NOMO-1 (cell line): ENCODE measurements around the gene EHBP1L1.
A peak's percentile ranks its signal among the peaks of the same experiment; 100 is the strongest.

Experiments
- DNase-seq, 2 experiments: peaks; one replicate each; lab custom pipeline; 2025; ENCODE audit not compliant: unreplicated experiment in 2 of 2; lab: John Stamatoyannopoulos, UW

EHBP1L1 gene

GRCh38 chr11:65575568-65576231, at the start of gene EHBP1L1:
Gene EHBP1L1 (plus strand): TSS chr11:65576053. CDS start chr11:65576303, 250 bp downstream.
- peak; percentile 60 to 69 for DNase-seq

- DNase-seq, result no peak
Measured at GRCh38 chr11:65526744-65527143, 49.1 kb upstream of the EHBP1L1 start.

- DNase-seq, result no peak
Measured at GRCh38 chr11:65528819-65529350, 47.0 kb upstream of the EHBP1L1 start.

- DNase-seq, result no peak
Measured at GRCh38 chr11:65529475-65530156, 46.2 kb upstream of the EHBP1L1 start.

GRCh38 chr11:65530157-65530496, 45.7 kb upstream of the EHBP1L1 start:
- DNase-seq, result no peak

- no peak for DNase-seq
Measured at GRCh38 chr11:65532388-65533064, 43.3 kb upstream of the EHBP1L1 start.

GRCh38 chr11:65535102-65535501, 40.8 kb upstream of the EHBP1L1 start:
- no peak for DNase-seq

GRCh38 chr11:65536412-65537295, 39.2 kb upstream of the EHBP1L1 start:
- no peak for DNase-seq

- DNase-seq, result no peak
Measured at GRCh38 chr11:65537296-65537597, 38.6 kb upstream of the EHBP1L1 start.

GRCh38 chr11:65537620-65538231, 38.1 kb upstream of the EHBP1L1 start:
- DNase-seq, result no peak

- no peak for DNase-seq
Measured at GRCh38 chr11:65538232-65538914, 37.5 kb upstream of the EHBP1L1 start.

GRCh38 chr11:65538915-65539743, 36.7 kb upstream of the EHBP1L1 start:
- no peak for DNase-seq

GRCh38 chr11:65539744-65540289, 36.0 kb upstream of the EHBP1L1 start:
- no peak for DNase-seq

- peak; percentile 82 to 88 for DNase-seq
Measured at GRCh38 chr11:65540290-65541092, 35.4 kb upstream of the EHBP1L1 start.

- no peak for DNase-seq
Measured at GRCh38 chr11:65541093-65541982, 34.5 kb upstream of the EHBP1L1 start.

GRCh38 chr11:65542738-65543390, 33.0 kb upstream of the EHBP1L1 start:
- DNase-seq, result no peak

GRCh38 chr11:65545853-65546216, 30.0 kb upstream of the EHBP1L1 start:
- no peak for DNase-seq
